Activated naive CD4-positive, alpha-beta T cell treated with anti-CD3 and anti-CD28 coated beads for 36 hours (primary cell): ENCODE results near the gene DGKI. TPM values are rescaled to one million over a fixed set of nuclear protein-coding genes. Genes with fewer than 3 reads are reported as not detected.

Experiments
- CTCF ChIA-PET: fragments of 350-600 bp; sonication (Branson Sonifier 250); formaldehyde crosslinking; loops from one replicate; lab custom pipeline; 2021; ENCODE audit warnings: antibody characterized with exemption; lab: Charles Lee
- DNase-seq: peaks from one replicate; pipeline ENCODE4 v3.0.0-alpha.2; 2020
- H3K27ac Mint-ChIP-seq: one replicate; pipeline ENCODE4 v1.8.0; 2021; ENCODE audit warnings: mild to moderate bottlenecking, mixed read lengths
- H3K27me3 Mint-ChIP-seq: one replicate; pipeline ENCODE4 v1.8.0; 2021; ENCODE audit warnings: low read depth, mixed read lengths
- H3K36me3 Mint-ChIP-seq: one replicate; pipeline ENCODE4 v1.8.0; 2021; ENCODE audit warnings: low read depth, mixed read lengths
- H3K4me1 Mint-ChIP-seq: one replicate; pipeline ENCODE4 v1.8.0; 2021; ENCODE audit warnings: low read depth, mixed read lengths
- H3K4me3 Mint-ChIP-seq: one replicate; pipeline ENCODE4 v1.8.0; 2021; ENCODE audit warnings: mild to moderate bottlenecking, moderate library complexity, mixed read lengths
- H3K9me3 Mint-ChIP-seq: one replicate; pipeline ENCODE4 v1.8.0; 2021; ENCODE audit warnings: mixed read lengths
- intact Hi-C: fragments of 100-400 bp; cut with micrococcal nuclease; formaldehyde crosslinking; loops from one replicate; pipeline ENCODE4 v1.15.1; 2023
- total RNA-seq, 2 experiments: library from RNA; stranded (reverse); gene quantifications; one replicate each; pipeline ENCODE4 v1.2.3, GENCODE V29; 2021

DGKI gene
- total RNA-seq, 2 experiments from 2014 or later = 2.0 to 2.7 TPM

DNA sequence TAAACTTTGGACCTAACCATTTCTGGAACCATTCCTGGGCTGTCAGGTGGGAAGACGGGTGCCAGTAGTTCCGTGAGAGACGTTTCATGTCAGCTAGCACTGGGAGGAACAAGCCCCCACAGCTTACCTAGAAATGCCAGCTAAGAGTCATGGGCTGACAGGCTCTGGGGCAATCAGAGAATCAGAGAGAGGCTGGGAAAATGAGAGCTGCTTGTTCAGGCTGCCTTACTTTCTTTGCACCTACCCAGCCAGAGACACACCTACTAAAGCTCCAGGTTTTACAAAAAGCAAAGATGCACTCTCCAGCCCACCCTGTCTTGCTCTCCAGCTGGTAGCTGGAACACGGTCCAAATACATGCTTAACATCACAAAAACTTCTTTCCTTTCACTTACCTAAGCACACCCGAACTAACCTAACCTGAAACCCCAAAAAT, 503.9 kb downstream of the DGKI start:
- Mint-ChIP-seq H3K27me3 (peaks cover 16% of the 10 kb centered on the region), H3K4me3 (no peak overlapping the region), H3K4me1 (peaks cover 2% of the 10 kb centered on the region), H3K27ac (no peak overlapping the region), H3K9me3 (peaks cover 2% of the 10 kb centered on the region), H3K36me3 (no peaks in the 10 kb centered on the region)
- DNase-seq = no peak
- intact Hi-C loops = no loop called here
- CTCF ChIA-PET = no interaction called here

DNA sequence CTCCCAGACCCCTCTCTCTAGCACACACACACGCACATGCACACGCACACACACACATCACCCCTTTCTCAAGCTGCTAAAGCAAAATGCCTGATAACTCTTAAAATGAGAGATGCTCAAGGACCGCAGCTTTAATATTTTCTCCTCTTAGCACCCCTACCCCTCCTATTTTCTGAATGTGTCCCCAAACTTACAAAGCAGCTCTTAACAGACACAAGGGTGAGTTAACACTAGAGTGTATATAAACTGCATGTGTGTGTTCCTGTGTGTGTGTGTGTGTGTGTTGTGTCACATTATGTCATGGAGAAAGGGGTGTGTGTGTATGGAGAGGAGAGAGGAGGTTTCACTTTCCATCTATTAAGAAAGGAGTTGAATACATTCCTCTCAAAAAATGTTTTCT, 504.5 kb downstream of the DGKI start:
- CTCF ChIA-PET = no interaction called here
- no peak overlapping the region for H3K4me3 Mint-ChIP-seq
- intact Hi-C loops = no loop called here
- H3K36me3 Mint-ChIP-seq = no peaks in the 10 kb centered on the region
- no peak for DNase-seq
- H3K9me3 Mint-ChIP-seq = peaks cover 4% of the 10 kb centered on the region
- H3K27me3 Mint-ChIP-seq = peaks cover 16% of the 10 kb centered on the region
- no peak overlapping the region for H3K27ac Mint-ChIP-seq
- peaks cover 2% of the 10 kb centered on the region for H3K4me1 Mint-ChIP-seq

DNA sequence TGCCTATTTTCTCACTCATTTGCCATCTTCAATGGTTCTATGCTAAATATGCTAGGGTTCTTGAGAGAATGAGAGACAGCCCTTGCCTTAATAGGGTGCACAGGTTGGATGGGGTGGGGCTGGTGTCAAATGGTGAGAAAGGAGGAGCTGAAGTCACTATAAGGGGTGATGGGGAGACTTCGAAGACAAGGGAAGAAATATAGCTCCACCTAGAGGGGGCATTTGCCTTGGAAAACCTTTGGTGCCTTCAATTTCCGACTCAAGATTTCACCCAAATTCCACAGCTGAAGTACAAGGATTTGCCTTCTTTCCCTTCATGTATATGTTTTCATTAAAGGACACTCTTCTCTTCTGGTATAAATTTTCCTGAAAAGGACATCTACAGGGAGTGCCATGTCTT, 508.9 kb downstream of the DGKI start:
- DNase-seq = no peak
- CTCF ChIA-PET = no interaction called here
- Mint-ChIP-seq H3K27me3 (no peaks in the 10 kb centered on the region), H3K4me1 (no peaks in the 10 kb centered on the region), H3K9me3 (peaks cover 3% of the 10 kb centered on the region), H3K27ac (no peak overlapping the region), H3K36me3 (no peaks in the 10 kb centered on the region), H3K4me3 (no peak overlapping the region)
- intact Hi-C loops = no loop called here

DNA sequence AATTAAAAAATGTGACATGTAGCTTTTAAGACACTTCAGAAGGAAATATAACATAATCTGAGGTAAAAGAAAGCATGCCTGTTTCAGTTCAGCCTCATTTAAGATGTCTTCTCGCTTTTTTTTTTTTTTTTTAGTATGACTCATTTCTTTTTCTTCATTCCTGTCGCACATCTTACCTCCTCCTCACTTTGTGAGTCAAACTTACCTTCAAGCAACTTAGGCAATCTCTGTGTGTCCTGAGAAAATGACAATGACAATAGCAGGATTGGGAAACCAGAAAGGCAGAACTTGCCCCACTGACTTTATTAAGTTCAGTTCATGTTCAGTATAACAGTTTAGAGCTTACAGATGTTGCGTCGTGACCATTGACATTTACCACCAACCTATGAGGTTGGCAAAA, 511.0 kb downstream of the DGKI start:
- Mint-ChIP-seq H3K36me3 (no peaks in the 10 kb centered on the region), H3K4me1 (no peaks in the 10 kb centered on the region), H3K27me3 (no peaks in the 10 kb centered on the region), H3K27ac (no peak overlapping the region), H3K4me3 (no peak overlapping the region), H3K9me3 (peaks cover 3% of the 10 kb centered on the region)
- intact Hi-C loops = no loop called here
- CTCF ChIA-PET = no interaction called here
- no peak for DNase-seq

DNA sequence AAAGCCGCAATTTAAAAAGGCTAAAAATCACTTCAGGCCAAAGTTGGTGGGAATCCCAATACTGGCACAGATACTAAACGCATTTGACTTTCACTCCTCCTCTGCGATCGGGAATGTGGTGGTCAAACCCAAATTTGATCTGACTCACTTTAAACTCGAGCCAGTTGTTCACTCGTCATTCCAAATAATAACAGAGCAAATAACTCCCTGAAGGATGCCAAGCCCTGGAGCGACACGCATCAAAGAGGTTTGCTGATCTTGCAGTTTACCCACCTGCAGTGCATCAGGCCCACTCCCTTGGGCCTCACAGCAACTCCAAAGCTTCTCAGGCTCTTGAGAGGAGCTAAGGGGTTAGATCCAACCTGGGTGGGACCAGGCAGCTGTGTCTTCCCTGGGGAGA, 515.4 kb downstream of the DGKI start:
- Mint-ChIP-seq H3K27ac (no peak overlapping the region), H3K9me3 (peaks cover 1% of the 10 kb centered on the region), H3K27me3 (no peaks in the 10 kb centered on the region), H3K4me1 (no peaks in the 10 kb centered on the region), H3K36me3 (no peaks in the 10 kb centered on the region), H3K4me3 (no peak overlapping the region)
- intact Hi-C loops = no loop called here
- no peak for DNase-seq
- CTCF ChIA-PET = no interaction called here

Other genes starting within 250 kb of the DGKI start
- 10 to 100 TPM; 14.1 to 15.7 TPM for gene CREB3L2, start 155.1 kb upstream of the DGKI start, total RNA-seq
- gene AKR1D1, start 229.5 kb upstream of the DGKI start, total RNA-seq = not detected